ENCODE data around the gene DOCK6. TPM values are rescaled to one million over a fixed set of nuclear protein-coding genes. Genes with fewer than 3 reads are reported as not detected.

Gene DOCK6
- total RNA-seq, 2 donors from 2014 or later = 12.7 to 49.4 TPM

DNA sequence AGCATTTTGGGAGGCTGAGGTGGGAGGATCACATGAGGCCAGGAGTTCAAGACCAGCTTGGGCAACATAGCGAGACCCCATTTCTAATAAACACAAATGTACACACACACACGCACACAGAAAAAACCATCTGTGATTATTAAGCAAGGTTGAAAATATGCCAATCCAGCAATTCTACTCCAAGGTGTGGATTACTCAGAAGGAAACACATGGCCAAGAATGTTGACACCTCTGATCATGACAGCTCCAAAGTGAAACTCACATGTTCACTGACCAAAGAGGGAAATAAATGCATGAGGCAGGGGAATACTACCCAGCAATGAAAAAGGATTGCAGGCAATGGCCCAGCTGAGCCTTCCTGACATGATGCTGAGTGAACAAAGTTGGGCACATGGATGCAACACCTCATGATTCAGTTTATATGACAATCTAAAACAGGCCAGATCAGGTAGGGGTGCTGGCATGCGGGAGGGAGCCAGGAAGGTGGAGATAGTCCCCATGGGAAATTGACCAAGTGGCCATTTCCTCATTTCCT, 4.4 kb downstream of the DOCK6 start:
- Histone ChIP-seq H3K36me3 (no peaks in the 10 kb centered on the region), H3K27me3 (no peaks in the 10 kb centered on the region), H3K4me1 (peaks cover 0 to 32% of the 10 kb centered on the region in 2 donors), H3K9me3 (no peaks in the 10 kb centered on the region), H3K4me3 (no peak overlapping the region), H3K27ac (no peak overlapping the region)
- TF ChIP-seq CTCF (IDR thresholded peaks at IDR 0.05) = no peak
- no peak for DNase-seq (ENCODE audit: low spot score)

DNA sequence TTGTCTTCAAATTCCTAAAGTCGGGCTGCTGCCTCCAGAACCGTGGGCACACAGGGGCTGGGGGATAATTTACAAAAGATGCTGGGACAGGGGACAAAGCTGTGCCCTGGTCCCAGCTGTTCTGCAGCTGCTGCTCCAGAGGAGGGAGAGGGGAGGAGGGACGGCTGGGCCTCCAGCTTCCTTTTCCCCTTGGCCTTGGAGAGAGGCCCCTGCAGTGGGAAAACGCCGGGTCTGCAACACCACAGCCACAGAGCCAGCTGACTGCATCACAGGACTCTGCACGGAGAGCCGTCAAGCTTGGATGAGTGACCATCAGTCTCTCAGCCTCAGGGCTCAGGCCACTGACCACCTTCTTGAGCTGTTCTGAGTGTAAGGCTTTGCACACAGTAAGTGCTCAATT, 6.1 kb downstream of the DOCK6 start:
- no peak for TF ChIP-seq CTCF (IDR thresholded peaks at IDR 0.05)
- peak overlapping the region; percentile 35 to 45 for H3K27ac ChIP-seq
- H3K36me3 ChIP-seq = peaks cover 6% of the 10 kb centered on the region
- no peak overlapping the region for H3K4me3 ChIP-seq
- H3K4me1 ChIP-seq = peaks cover 0 to 33% of the 10 kb centered on the region in 2 donors
- DNase-seq (ENCODE audit: low spot score) = no peak
- no peaks in the 10 kb centered on the region for H3K9me3 ChIP-seq
- no peaks in the 10 kb centered on the region for H3K27me3 ChIP-seq

GRCh38 chr19:11254666-11255065, 7.7 kb downstream of the DOCK6 start:
- peaks cover 17% of the 10 kb centered on the region for H3K36me3 ChIP-seq
- H3K27ac ChIP-seq = peak overlapping the region in 1 of 2 donors; percentile 68
- no peaks in the 10 kb centered on the region for H3K9me3 ChIP-seq
- DNase-seq (ENCODE audit: low spot score) = no peak
- peak in 1 of 2 donors; percentile 4 for TF ChIP-seq CTCF (IDR thresholded peaks at IDR 0.05)
- H3K4me3 ChIP-seq = no peak overlapping the region
- no peaks in the 10 kb centered on the region for H3K27me3 ChIP-seq
- peaks cover 0 to 33% of the 10 kb centered on the region in 2 donors for H3K4me1 ChIP-seq

DNA sequence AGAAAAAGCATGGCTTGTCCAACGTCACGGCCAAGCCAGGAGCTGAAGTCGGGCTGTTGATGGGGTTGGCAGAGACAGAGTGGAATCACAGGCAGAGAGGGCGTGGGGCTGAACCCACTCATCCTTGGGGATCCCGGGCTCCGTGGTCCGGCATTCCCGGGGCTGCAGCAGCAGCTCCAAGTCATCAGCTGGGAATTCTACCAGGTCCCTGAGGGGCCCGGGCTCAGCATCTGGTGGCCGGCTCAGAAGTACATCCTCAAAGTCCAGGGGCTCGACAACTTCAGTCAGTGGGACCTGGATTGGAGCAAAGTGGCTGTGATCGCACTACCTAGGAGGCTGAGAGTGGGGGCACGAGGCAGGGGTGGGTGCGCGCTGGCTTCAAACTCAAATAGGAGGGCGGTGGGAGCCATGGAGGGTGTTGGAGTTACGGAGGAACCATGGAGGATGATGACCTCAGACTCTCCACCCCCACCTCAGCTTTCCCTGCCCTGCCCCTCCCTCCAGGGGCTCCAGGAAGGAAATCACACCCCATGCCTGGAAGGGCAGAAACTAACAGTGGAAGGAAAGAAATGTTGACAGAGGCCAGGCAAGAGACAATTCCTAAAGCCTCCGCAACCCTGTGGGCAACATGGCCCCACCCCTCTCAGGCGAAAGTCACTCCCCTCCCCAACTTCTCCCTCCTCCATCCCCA, 9.5 kb downstream of the DOCK6 start:
- H3K9me3 ChIP-seq = no peaks in the 10 kb centered on the region
- H3K4me1 ChIP-seq = peaks cover 0 to 39% of the 10 kb centered on the region in 2 donors
- no peak overlapping the region for H3K4me3 ChIP-seq
- peaks cover 17% of the 10 kb centered on the region for H3K36me3 ChIP-seq
- H3K27me3 ChIP-seq = no peaks in the 10 kb centered on the region
- no peak for TF ChIP-seq CTCF (IDR thresholded peaks at IDR 0.05)
- H3K27ac ChIP-seq = peak overlapping the region; percentile 62 to 68
- DNase-seq (ENCODE audit: low spot score) = no peak

DNA sequence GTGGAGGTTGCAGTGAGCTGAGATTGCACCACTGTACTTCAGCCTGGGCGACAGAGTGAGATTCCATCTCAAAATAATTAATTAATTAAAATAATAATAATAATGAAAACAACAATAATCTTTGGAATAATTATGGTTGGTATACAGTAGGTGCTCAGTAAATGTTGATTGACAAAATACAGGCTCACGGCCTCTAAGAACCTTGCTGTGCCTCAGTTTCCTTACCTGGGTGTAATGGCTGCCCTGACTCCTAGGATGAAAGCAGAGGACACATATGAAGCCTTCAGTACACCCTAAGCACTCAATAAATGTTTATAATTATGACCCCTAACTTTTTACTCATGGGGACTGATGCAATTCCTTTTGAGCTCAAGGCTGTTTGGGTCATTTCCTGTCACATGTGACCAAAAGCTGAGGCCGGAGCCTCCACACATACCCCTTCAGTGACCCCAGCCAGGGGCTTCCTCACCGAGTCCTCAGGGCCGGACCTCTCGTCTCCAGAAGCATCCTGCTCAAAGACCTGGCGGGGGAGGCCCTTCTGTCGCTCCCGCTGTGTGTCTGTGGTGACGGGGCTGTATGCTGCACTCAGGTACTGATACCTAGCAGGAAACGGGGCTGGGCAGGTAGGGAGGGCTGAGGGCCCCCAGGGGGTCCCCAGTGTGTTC, 10.5 kb downstream of the DOCK6 start:
- Histone ChIP-seq H3K27me3 (no peaks in the 10 kb centered on the region), H3K9me3 (no peaks in the 10 kb centered on the region), H3K4me1 (peaks cover 0 to 49% of the 10 kb centered on the region in 2 donors), H3K36me3 (peaks cover 17% of the 10 kb centered on the region), H3K27ac (peak overlapping the region; percentile 62 to 68), H3K4me3 (no peak overlapping the region)
- no peak for TF ChIP-seq CTCF (IDR thresholded peaks at IDR 0.05)
- no peak for DNase-seq (ENCODE audit: low spot score)
